Measurements from ENCODE around the gene B4GALT2.

Gene B4GALT2

GRCh38 chr1:44008259-44008658 is 29.2 kb downstream of the B4GALT2 start:
- Histone ChIP-seq H3K36me3 (ENCODE audit: control insufficient read depth in 1 of 2, insufficient read depth in 2 of 2, low read length in 2 of 2) (no peaks in the 10 kb centered on the region), H3K9ac (ENCODE audit: low read depth in 1 of 2, low read length in 2 of 2) (no peak overlapping the region), H3K9me3 (ENCODE audit: control insufficient read depth in 1 of 2, low read length in 2 of 2) (no peaks in the 10 kb centered on the region), H3K4me3 (ENCODE audit: low read depth in 1 of 2, low read length in 2 of 2) (no peak overlapping the region), H3K27ac (ENCODE audit: low read depth, low read length) (no peak overlapping the region), H3K4me1 (ENCODE audit: control insufficient read depth in 1 of 2, insufficient read depth in 2 of 2, low read length in 2 of 2) (peaks cover 4 to 12% of the 10 kb centered on the region in 2 donors), H3K27me3 (ENCODE audit: control insufficient read depth in 1 of 2, insufficient read depth in 2 of 2, low read length in 2 of 2) (no peaks in the 10 kb centered on the region)

GRCh38 chr1:44010935-44011471 is 32.0 kb downstream of the B4GALT2 start:
- H3K4me1 ChIP-seq (ENCODE audit: control insufficient read depth in 1 of 2, insufficient read depth in 2 of 2, low read length in 2 of 2): peaks cover 4 to 12% of the 10 kb centered on the region in 2 donors
- no peak overlapping the region for H3K4me3 ChIP-seq (ENCODE audit: low read depth in 1 of 2, low read length in 2 of 2)
- no peaks in the 10 kb centered on the region for H3K9me3 ChIP-seq (ENCODE audit: control insufficient read depth in 1 of 2, low read length in 2 of 2)
- no peaks in the 10 kb centered on the region for H3K36me3 ChIP-seq (ENCODE audit: control insufficient read depth in 1 of 2, insufficient read depth in 2 of 2, low read length in 2 of 2)
- H3K9ac ChIP-seq (ENCODE audit: low read depth in 1 of 2, low read length in 2 of 2): no peak overlapping the region
- H3K27me3 ChIP-seq (ENCODE audit: control insufficient read depth in 1 of 2, insufficient read depth in 2 of 2, low read length in 2 of 2): no peaks in the 10 kb centered on the region
- H3K27ac ChIP-seq (ENCODE audit: low read depth, low read length): no peak overlapping the region

GRCh38 chr1:44012404-44012803 is 33.4 kb downstream of the B4GALT2 start:
- Histone ChIP-seq H3K27me3 (ENCODE audit: control insufficient read depth in 1 of 2, insufficient read depth in 2 of 2, low read length in 2 of 2) (no peaks in the 10 kb centered on the region), H3K9ac (ENCODE audit: low read depth in 1 of 2, low read length in 2 of 2) (no peak overlapping the region), H3K4me1 (ENCODE audit: control insufficient read depth in 1 of 2, insufficient read depth in 2 of 2, low read length in 2 of 2) (peaks cover 4 to 12% of the 10 kb centered on the region in 2 donors)

GRCh38 chr1:44012941-44013609 is 34.1 kb downstream of the B4GALT2 start:
- Histone ChIP-seq H3K36me3 (ENCODE audit: control insufficient read depth in 1 of 2, insufficient read depth in 2 of 2, low read length in 2 of 2) (no peaks in the 10 kb centered on the region), H3K4me1 (ENCODE audit: control insufficient read depth in 1 of 2, insufficient read depth in 2 of 2, low read length in 2 of 2) (peaks cover 4 to 12% of the 10 kb centered on the region in 2 donors), H3K27me3 (ENCODE audit: control insufficient read depth in 1 of 2, insufficient read depth in 2 of 2, low read length in 2 of 2) (no peaks in the 10 kb centered on the region), H3K27ac (ENCODE audit: low read depth, low read length) (no peak overlapping the region), H3K4me3 (ENCODE audit: low read depth in 1 of 2, low read length in 2 of 2) (no peak overlapping the region), H3K9me3 (ENCODE audit: control insufficient read depth in 1 of 2, low read length in 2 of 2) (no peaks in the 10 kb centered on the region), H3K9ac (ENCODE audit: low read depth in 1 of 2, low read length in 2 of 2) (no peak overlapping the region)

More at GRCh38 chr1:44012404-44012803, 33.4 kb downstream of the B4GALT2 start:
- no peaks in the 10 kb centered on the region for H3K9me3 ChIP-seq (ENCODE audit: control insufficient read depth in 1 of 2, low read length in 2 of 2)
- H3K4me3 ChIP-seq (ENCODE audit: low read depth in 1 of 2, low read length in 2 of 2): no peak overlapping the region
- no peaks in the 10 kb centered on the region for H3K36me3 ChIP-seq (ENCODE audit: control insufficient read depth in 1 of 2, insufficient read depth in 2 of 2, low read length in 2 of 2)
- H3K27ac ChIP-seq (ENCODE audit: low read depth, low read length): no peak overlapping the region

GRCh38 chr1:44013949-44014348 is 34.9 kb downstream of the B4GALT2 start:
- Histone ChIP-seq H3K36me3 (ENCODE audit: control insufficient read depth in 1 of 2, insufficient read depth in 2 of 2, low read length in 2 of 2) (no peaks in the 10 kb centered on the region), H3K9me3 (ENCODE audit: control insufficient read depth in 1 of 2, low read length in 2 of 2) (no peaks in the 10 kb centered on the region), H3K4me3 (ENCODE audit: low read depth in 1 of 2, low read length in 2 of 2) (no peak overlapping the region), H3K4me1 (ENCODE audit: control insufficient read depth in 1 of 2, insufficient read depth in 2 of 2, low read length in 2 of 2) (peaks cover 4 to 12% of the 10 kb centered on the region in 2 donors), H3K27ac (ENCODE audit: low read depth, low read length) (no peak overlapping the region), H3K9ac (ENCODE audit: low read depth in 1 of 2, low read length in 2 of 2) (no peak overlapping the region), H3K27me3 (ENCODE audit: control insufficient read depth in 1 of 2, insufficient read depth in 2 of 2, low read length in 2 of 2) (no peaks in the 10 kb centered on the region)

- Histone ChIP-seq H3K27me3 (ENCODE audit: control insufficient read depth in 1 of 2, insufficient read depth in 2 of 2, low read length in 2 of 2) (no peaks in the 10 kb centered on the region), H3K9ac (ENCODE audit: low read depth in 1 of 2, low read length in 2 of 2) (no peak overlapping the region), H3K36me3 (ENCODE audit: control insufficient read depth in 1 of 2, insufficient read depth in 2 of 2, low read length in 2 of 2) (no peaks in the 10 kb centered on the region), H3K4me1 (ENCODE audit: control insufficient read depth in 1 of 2, insufficient read depth in 2 of 2, low read length in 2 of 2) (peaks cover 4 to 12% of the 10 kb centered on the region in 2 donors), H3K9me3 (ENCODE audit: control insufficient read depth in 1 of 2, low read length in 2 of 2) (no peaks in the 10 kb centered on the region), H3K27ac (ENCODE audit: low read depth, low read length) (no peak overlapping the region), H3K4me3 (ENCODE audit: low read depth in 1 of 2, low read length in 2 of 2) (no peak overlapping the region)
Measured at GRCh38 chr1:44014365-44015104, 35.5 kb downstream of the B4GALT2 start.

GRCh38 chr1:44015206-44015605 is 36.2 kb downstream of the B4GALT2 start:
- H3K4me1 ChIP-seq (ENCODE audit: control insufficient read depth in 1 of 2, insufficient read depth in 2 of 2, low read length in 2 of 2): peaks cover 4 to 12% of the 10 kb centered on the region in 2 donors
- H3K27me3 ChIP-seq (ENCODE audit: control insufficient read depth in 1 of 2, insufficient read depth in 2 of 2, low read length in 2 of 2): no peaks in the 10 kb centered on the region
- H3K9ac ChIP-seq (ENCODE audit: low read depth in 1 of 2, low read length in 2 of 2): no peak overlapping the region
- no peaks in the 10 kb centered on the region for H3K9me3 ChIP-seq (ENCODE audit: control insufficient read depth in 1 of 2, low read length in 2 of 2)
- no peak overlapping the region for H3K27ac ChIP-seq (ENCODE audit: low read depth, low read length)
- H3K36me3 ChIP-seq (ENCODE audit: control insufficient read depth in 1 of 2, insufficient read depth in 2 of 2, low read length in 2 of 2): no peaks in the 10 kb centered on the region
- H3K4me3 ChIP-seq (ENCODE audit: low read depth in 1 of 2, low read length in 2 of 2): no peak overlapping the region

GRCh38 chr1:44016041-44016889 is 37.3 kb downstream of the B4GALT2 start:
- Histone ChIP-seq H3K9ac (ENCODE audit: low read depth in 1 of 2, low read length in 2 of 2) (no peak overlapping the region), H3K27me3 (ENCODE audit: control insufficient read depth in 1 of 2, insufficient read depth in 2 of 2, low read length in 2 of 2) (no peaks in the 10 kb centered on the region), H3K9me3 (ENCODE audit: control insufficient read depth in 1 of 2, low read length in 2 of 2) (no peaks in the 10 kb centered on the region), H3K4me3 (ENCODE audit: low read depth in 1 of 2, low read length in 2 of 2) (no peak overlapping the region), H3K36me3 (ENCODE audit: control insufficient read depth in 1 of 2, insufficient read depth in 2 of 2, low read length in 2 of 2) (no peaks in the 10 kb centered on the region), H3K27ac (ENCODE audit: low read depth, low read length) (no peak overlapping the region), H3K4me1 (ENCODE audit: control insufficient read depth in 1 of 2, insufficient read depth in 2 of 2, low read length in 2 of 2) (peaks cover 4 to 12% of the 10 kb centered on the region in 2 donors)

- Histone ChIP-seq H3K27me3 (ENCODE audit: control insufficient read depth in 1 of 2, insufficient read depth in 2 of 2, low read length in 2 of 2) (no peaks in the 10 kb centered on the region), H3K27ac (ENCODE audit: low read depth, low read length) (no peak overlapping the region), H3K4me3 (ENCODE audit: low read depth in 1 of 2, low read length in 2 of 2) (no peak overlapping the region), H3K4me1 (ENCODE audit: control insufficient read depth in 1 of 2, insufficient read depth in 2 of 2, low read length in 2 of 2) (peaks cover 0 to 10% of the 10 kb centered on the region in 2 donors), H3K9me3 (ENCODE audit: control insufficient read depth in 1 of 2, low read length in 2 of 2) (no peaks in the 10 kb centered on the region), H3K36me3 (ENCODE audit: control insufficient read depth in 1 of 2, insufficient read depth in 2 of 2, low read length in 2 of 2) (peaks cover 0 to 3% of the 10 kb centered on the region in 2 donors), H3K9ac (ENCODE audit: low read depth in 1 of 2, low read length in 2 of 2) (no peak overlapping the region)
Measured at GRCh38 chr1:44016890-44017400, 37.9 kb downstream of the B4GALT2 start.

All from duodenal mucosa (tissue), 2 donors.